PC-9 (cell line): ENCODE results near the gene PAOX.

Experiments used
- CTCF ChIP-seq: fragments of 200-600 bp; sonication (generic); conservative IDR thresholded peaks from 2 replicates; pipeline ENCODE4 v1.6.1; 2017; ENCODE audit warnings: mixed run types, antibody characterized with exemption, mild to moderate bottlenecking, moderate library complexity
- EZH2 ChIP-seq: fragments of 200-600 bp; sonication (generic); IDR thresholded peaks from 2 replicates; pipeline ENCODE4 v1.8.0; 2017; ENCODE audit warnings: antibody characterized with exemption, low read depth

GRCh38 chr10:133339708-133340380 lies 39.2 kb upstream of the PAOX start:
- no peak for TF ChIP-seq CTCF
- TF ChIP-seq EZH2, result no peak
